GM23338 (cell line): ENCODE results near the gene GRAMD1B. TPM values are rescaled to one million over a fixed set of nuclear protein-coding genes. Genes with fewer than 3 reads are reported as not detected.

Experiments used
- ATAC-seq: fragments of 200-7000 bp; cut with Tn5 transposase; 3 replicates; pipeline ENCODE4 v1.9.1; 2020
- DNase-seq: peaks from one replicate; pipeline ENCODE4 v3.0.0-alpha.2; 2015; ENCODE audit warnings: low spot score
- H2AFZ ChIP-seq: fragments of 200-600 bp; sonication (generic); 2 replicates; pipeline ENCODE4 v1.8.0; 2016; ENCODE audit warnings: antibody characterized with exemption, mild to moderate bottlenecking, moderate library complexity
- H3F3A ChIP-seq: fragments of 200-600 bp; sonication (generic); replicated peaks from 2 replicates; pipeline ENCODE4 v1.8.0; 2017; ENCODE audit warnings: antibody characterized with exemption, mixed run types, low read depth
- H3K27ac ChIP-seq: fragments of 200-600 bp; sonication (generic); 2 replicates; pipeline ENCODE4 v1.6.1; 2016; ENCODE audit warnings: low read depth
- H3K27me3 ChIP-seq: fragments of 200-600 bp; sonication (generic); 2 replicates; pipeline ENCODE4 v1.8.0; 2016; ENCODE audit warnings: mild to moderate bottlenecking, mixed run types, moderate library complexity; ENCODE audit not compliant: insufficient read depth
- H3K36me3 ChIP-seq: fragments of 200-600 bp; sonication (generic); 2 replicates; pipeline ENCODE4 v1.8.0; 2016; ENCODE audit warnings: mild to moderate bottlenecking; ENCODE audit not compliant: insufficient read depth
- H3K4me1 ChIP-seq: fragments of 200-600 bp; sonication (generic); 2 replicates; pipeline ENCODE4 v1.8.0; 2016; ENCODE audit warnings: mild to moderate bottlenecking, moderate library complexity; ENCODE audit not compliant: insufficient read depth
- H3K4me2 ChIP-seq: fragments of 200-600 bp; sonication (generic); 2 replicates; pipeline ENCODE4 v1.7.1; 2017; ENCODE audit warnings: mixed run types
- H3K4me3 ChIP-seq: fragments of 200-600 bp; sonication (generic); 2 replicates; pipeline ENCODE4 v1.6.1; 2016; ENCODE audit warnings: mixed run types
- H3K79me2 ChIP-seq: fragments of 200-600 bp; sonication (generic); replicated peaks from 2 replicates; pipeline ENCODE4 v1.8.0; 2017; ENCODE audit warnings: mild to moderate bottlenecking; ENCODE audit not compliant: insufficient read depth
- H3K9me2 ChIP-seq: fragments of 200-600 bp; sonication (generic); 2 replicates; pipeline ENCODE4 v1.8.0; 2017; ENCODE audit not compliant: insufficient read depth
- H4K20me1 ChIP-seq: fragments of 200-600 bp; sonication (generic); replicated peaks from 2 replicates; pipeline ENCODE4 v1.8.0; 2017; ENCODE audit warnings: mild to moderate bottlenecking; ENCODE audit not compliant: insufficient read depth
- H3K27ac Mint-ChIP-seq: 2 replicates; pipeline ENCODE4 v1.8.0; 2020; ENCODE audit warnings: inconsistent platforms, mild to moderate bottlenecking, moderate library complexity, mixed read lengths
- H3K27me3 Mint-ChIP-seq: 3 replicates; pipeline ENCODE4 v1.8.0; 2022; ENCODE audit warnings: low read depth, mild to moderate bottlenecking, moderate library complexity, mixed read lengths, inconsistent platforms; ENCODE audit not compliant: insufficient read depth, poor library complexity
- H3K36me3 Mint-ChIP-seq: 3 replicates; pipeline ENCODE4 v1.8.0; 2021; ENCODE audit warnings: low read depth, mild to moderate bottlenecking, inconsistent platforms, moderate library complexity, mixed read lengths
- H3K4me1 Mint-ChIP-seq: 3 replicates; pipeline ENCODE4 v1.8.0; 2020; ENCODE audit warnings: mild to moderate bottlenecking, inconsistent platforms, mixed read lengths
- H3K4me3 Mint-ChIP-seq: 3 replicates; pipeline ENCODE4 v1.8.0; 2021; ENCODE audit warnings: moderate library complexity, mild to moderate bottlenecking, inconsistent platforms, mixed read lengths
- H3K9me3 Mint-ChIP-seq: 3 replicates; pipeline ENCODE4 v1.8.0; 2020; ENCODE audit warnings: moderate library complexity, mild to moderate bottlenecking, inconsistent platforms, mixed read lengths
- ETS1 ChIP-seq: IDR thresholded peaks from 2 replicates; pipeline ENCODE4 v1.6.1; 2016; ENCODE audit warnings: antibody characterized with exemption
- EZH2 ChIP-seq: fragments of 200-600 bp; sonication (generic); IDR thresholded peaks from one replicate; pipeline ENCODE4 v1.8.0; 2017; ENCODE audit warnings: antibody characterized with exemption, mild to moderate bottlenecking, low read depth; ENCODE audit not compliant: unreplicated experiment
- EZH2phosphoT487 ChIP-seq: fragments of 200-600 bp; sonication (generic); IDR thresholded peaks from one replicate; pipeline ENCODE4 v1.8.1; 2018; ENCODE audit warnings: antibody characterized with exemption; ENCODE audit not compliant: unreplicated experiment
- NANOG ChIP-seq: IDR thresholded peaks from 2 replicates; pipeline ENCODE4 v1.6.1; 2016; ENCODE audit warnings: antibody characterized with exemption, borderline replicate concordance
- POLR2AphosphoS5 ChIP-seq: IDR thresholded peaks from 2 replicates; pipeline ENCODE4 v1.6.1; 2016; ENCODE audit warnings: antibody characterized with exemption, low read depth
- REST ChIP-seq: IDR thresholded peaks from one replicate; pipeline ENCODE4 v1.6.1; 2018; ENCODE audit warnings: antibody characterized with exemption; ENCODE audit not compliant: unreplicated experiment
- STAT1 ChIP-seq: IDR thresholded peaks from one replicate; pipeline ENCODE4 v1.6.1; 2016; ENCODE audit warnings: antibody characterized with exemption; ENCODE audit not compliant: unreplicated experiment
- ZNF114 ChIP-seq: fragments of 250-450 bp; sonication (Bioruptor Pico); IDR thresholded peaks from 2 replicates; pipeline ENCODE4 v1.5.0; 2020; ENCODE audit warnings: mild to moderate bottlenecking, moderate library complexity
- ZNF331 ChIP-seq: fragments of 250-450 bp; sonication (Bioruptor Pico); IDR thresholded peaks from 2 replicates; pipeline ENCODE4 v1.5.0; 2020; ENCODE audit warnings: low read depth, mild to moderate bottlenecking, moderate library complexity
- polyA plus RNA-seq: library from polyadenylated mRNA; unstranded; fragments of >200 nt; fragmentation: Nextera tagmentation; extraction: Ambion mirVana; gene quantifications from 2 replicates; pipeline ENCODE4 v1.2.1, GENCODE V29; 2016
- total RNA-seq: library from RNA; depleted of rRNA; stranded (reverse); fragments of >200 nt; shearing (Covaris generic); gene quantifications from 2 replicates; pipeline ENCODE4 v1.2.3, GENCODE V29; 2014
- TF ChIP-seq, protein P1 (sequence below), 2 experiments: fragments of 200-600 bp in 1 of 2; sonication (generic) in 1 of 2; conservative IDR thresholded peaks; 2 replicates each; pipeline versions ENCODE4 v1.5.1 to v1.6.1; 2016 to 2017; ENCODE audit warnings: antibody characterized with exemption in 2 of 2, low read depth in 2 of 2, mild to moderate bottlenecking in 2 of 2, moderate library complexity in 1 of 2

GRAMD1B gene
- total and polyA plus RNA-seq, 2 experiments from 2014 or later, result 3.7 to 24.3 TPM

GRCh38 chr11:123551079-123551478 lies 121.0 kb downstream of the GRAMD1B start:
- Mint-ChIP-seq H3K27me3 (peaks cover 12% of the 10 kb centered on the region), H3K4me1 (peaks cover 8% of the 10 kb centered on the region), H3K9me3 (no peaks in the 10 kb centered on the region; the same call in 2 of the 3 replicates), H3K27ac (no peak overlapping the region), H3K4me3 (no peak overlapping the region), H3K36me3 (no peaks in the 10 kb centered on the region)
- Histone ChIP-seq H2AFZ (no peak overlapping the region), H3K79me2 (no peaks in the 10 kb centered on the region; the same call in 1 of the 2 replicates), H3K27ac (no peak overlapping the region), H3K27me3 (no peaks in the 10 kb centered on the region), H3K9me2 (no peaks in the 10 kb centered on the region), H3K4me3 (no peak overlapping the region), H4K20me1 (no peaks in the 10 kb centered on the region), H3K4me2 (no peak overlapping the region), H3K4me1 (no peaks in the 10 kb centered on the region; the same call in 1 of the 2 replicates), H3K36me3 (no peaks in the 10 kb centered on the region), H3F3A (no peaks in the 10 kb centered on the region)
- ATAC-seq, result no peak
- DNase-seq, result no peak
- TF ChIP-seq, protein P1, sequence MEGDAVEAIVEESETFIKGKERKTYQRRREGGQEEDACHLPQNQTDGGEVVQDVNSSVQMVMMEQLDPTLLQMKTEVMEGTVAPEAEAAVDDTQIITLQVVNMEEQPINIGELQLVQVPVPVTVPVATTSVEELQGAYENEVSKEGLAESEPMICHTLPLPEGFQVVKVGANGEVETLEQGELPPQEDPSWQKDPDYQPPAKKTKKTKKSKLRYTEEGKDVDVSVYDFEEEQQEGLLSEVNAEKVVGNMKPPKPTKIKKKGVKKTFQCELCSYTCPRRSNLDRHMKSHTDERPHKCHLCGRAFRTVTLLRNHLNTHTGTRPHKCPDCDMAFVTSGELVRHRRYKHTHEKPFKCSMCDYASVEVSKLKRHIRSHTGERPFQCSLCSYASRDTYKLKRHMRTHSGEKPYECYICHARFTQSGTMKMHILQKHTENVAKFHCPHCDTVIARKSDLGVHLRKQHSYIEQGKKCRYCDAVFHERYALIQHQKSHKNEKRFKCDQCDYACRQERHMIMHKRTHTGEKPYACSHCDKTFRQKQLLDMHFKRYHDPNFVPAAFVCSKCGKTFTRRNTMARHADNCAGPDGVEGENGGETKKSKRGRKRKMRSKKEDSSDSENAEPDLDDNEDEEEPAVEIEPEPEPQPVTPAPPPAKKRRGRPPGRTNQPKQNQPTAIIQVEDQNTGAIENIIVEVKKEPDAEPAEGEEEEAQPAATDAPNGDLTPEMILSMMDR (conservative IDR thresholded peaks at IDR 0.05; ENCODE audit: low read depth in 2 of 2), result no peak
- TF ChIP-seq NANOG (no peak), STAT1 (no peak), POLR2AphosphoS5 (no peak), REST (no peak), EZH2 (no peak), ETS1 (no peak), ZNF114 (CRISPR knock-in tag) (no peak)

GRCh38 chr11:123556633-123557032 lies 126.6 kb downstream of the GRAMD1B start:
- Histone ChIP-seq H3K9me2 (no peaks in the 10 kb centered on the region), H3K36me3 (no peaks in the 10 kb centered on the region), H3K4me3 (no peak overlapping the region), H3K4me2 (no peak overlapping the region), H3K4me1 (peaks cover 21% of the 10 kb centered on the region), H4K20me1 (no peaks in the 10 kb centered on the region), H3F3A (no peaks in the 10 kb centered on the region), H3K27me3 (no peaks in the 10 kb centered on the region), H3K27ac (no peak overlapping the region), H2AFZ (no peak overlapping the region), H3K79me2 (no peaks in the 10 kb centered on the region; the same call in 1 of the 2 replicates)
- Mint-ChIP-seq H3K36me3 (no peaks in the 10 kb centered on the region), H3K4me1 (peaks cover 28% of the 10 kb centered on the region), H3K27me3 (peaks cover 10% of the 10 kb centered on the region), H3K4me3 (no peak overlapping the region), H3K27ac (no peak overlapping the region; the same call in 1 of the 2 replicates), H3K9me3 (no peaks in the 10 kb centered on the region; the same call in 2 of the 3 replicates)
- DNase-seq, result no peak
- ATAC-seq, result no peak
- TF ChIP-seq ZNF114 (CRISPR knock-in tag), result no peak
- TF ChIP-seq ZNF331 (CRISPR knock-in tag), result no peak
- TF ChIP-seq EZH2phosphoT487, result no peak
- TF ChIP-seq, protein P1 (conservative IDR thresholded peaks at IDR 0.05; ENCODE audit: low read depth in 2 of 2), result no peak
- TF ChIP-seq STAT1, result no peak
- TF ChIP-seq NANOG, result no peak
